Embryonic facial prominence (tissue), 1 donor: ENCODE data around the gene SLC6A18.
"Not testable (repeated sequence)": the region's sequence is repeated elsewhere in the genome, so short reads cannot be mapped to it uniquely, and the experiment has no call there.

ENCODE experiments used
- DNase-seq: peaks from one replicate; pipeline ENCODE4 v3.0.0-alpha.2; 2016; ENCODE audit errors: extremely low spot score

The SLC6A18 gene

GRCh38 chr5:1290956-1291355 is 65.8 kb downstream of the SLC6A18 start:
- DNase-seq, result not testable (repeated sequence)

DNA sequence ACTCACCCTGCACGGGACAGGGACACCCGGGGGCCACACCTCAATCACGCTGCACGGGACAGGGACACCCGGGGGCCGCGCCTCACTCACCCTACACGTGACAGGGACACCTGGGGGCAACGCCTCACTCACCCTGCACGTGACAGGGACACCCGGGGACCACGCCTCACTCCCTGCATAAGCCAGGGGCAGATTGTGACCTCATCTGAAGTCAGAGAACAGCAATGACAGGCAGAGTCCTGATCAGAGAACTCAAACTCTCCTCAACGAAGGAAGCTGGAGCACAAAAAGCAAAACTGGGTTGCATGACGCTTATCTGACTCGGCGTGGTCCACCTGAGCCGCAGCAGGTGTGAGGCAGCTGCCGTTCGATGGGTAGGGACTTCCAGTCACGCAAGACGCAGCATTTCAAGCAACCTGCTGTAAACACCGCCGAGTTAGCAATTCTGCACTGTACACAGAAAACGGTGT is 66.5 kb downstream of the SLC6A18 start:
- DNase-seq, result no peak

- no peak for DNase-seq
These were observed 67.0 kb downstream of the SLC6A18 start for GRCh38 chr5:1292139-1292538.

DNA sequence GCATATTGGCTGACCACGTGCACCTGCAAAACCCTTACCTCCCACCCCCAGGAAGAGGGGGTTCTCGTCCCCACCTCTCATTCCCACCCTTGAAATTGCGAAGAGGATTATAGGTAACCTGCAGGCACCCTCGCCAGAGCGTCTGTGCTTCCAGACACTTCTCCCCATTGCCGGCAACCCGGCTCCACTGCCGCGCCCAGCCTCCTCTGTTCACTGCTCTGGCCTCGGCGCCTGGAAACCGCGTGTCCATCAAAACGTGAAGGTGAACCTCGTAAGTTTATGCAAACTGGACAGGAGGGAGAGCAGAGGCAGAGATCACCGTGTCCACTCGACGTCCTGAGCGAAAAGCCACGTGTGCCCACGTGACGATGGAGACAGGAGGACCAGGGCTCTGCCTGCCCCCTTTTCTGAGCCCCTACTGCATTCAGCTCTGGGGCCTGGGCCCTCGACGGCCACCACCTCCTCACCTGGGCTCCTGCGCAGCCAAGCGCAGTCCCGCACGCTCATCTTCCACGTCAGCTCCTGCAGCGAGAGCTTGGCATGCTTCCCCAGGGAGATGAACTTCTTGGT is 67.8 kb downstream of the SLC6A18 start:
- no peak for DNase-seq

DNA sequence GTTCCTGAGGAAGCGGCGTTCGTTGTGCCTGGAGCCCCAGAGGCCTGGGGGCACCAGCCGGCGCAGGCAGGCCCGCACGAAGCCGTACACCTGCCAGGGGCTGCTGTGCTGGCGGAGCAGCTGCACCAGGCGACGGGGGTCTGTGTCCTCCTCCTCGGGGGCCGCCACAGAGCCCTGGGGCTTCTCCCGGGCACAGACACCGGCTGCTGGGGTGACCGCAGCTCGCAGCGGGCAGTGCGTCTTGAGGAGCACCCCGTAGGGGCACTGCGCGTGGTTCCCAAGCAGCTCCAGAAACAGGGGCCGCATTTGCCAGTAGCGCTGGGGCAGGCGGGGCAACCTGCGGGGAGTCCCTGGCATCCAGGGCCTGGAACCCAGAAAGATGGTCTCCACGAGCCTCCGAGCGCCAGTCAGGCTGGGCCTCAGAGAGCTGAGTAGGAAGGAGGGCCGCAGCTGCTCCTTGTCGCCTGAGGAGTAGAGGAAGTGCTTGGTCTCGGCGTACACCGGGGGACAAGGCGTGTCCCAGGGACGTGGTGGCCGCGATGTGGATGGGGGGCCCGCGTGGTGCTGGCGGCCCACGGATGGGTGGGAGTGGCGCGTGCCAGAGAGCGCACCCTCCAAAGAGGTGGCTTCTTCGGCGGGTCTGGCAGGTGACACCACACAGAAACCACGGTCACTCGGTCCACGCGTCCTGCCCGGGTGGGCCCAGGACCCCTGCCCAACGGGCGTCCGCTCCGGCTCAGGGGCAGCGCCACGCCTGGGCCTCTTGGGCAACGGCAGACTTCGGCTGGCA is 68.4 kb downstream of the SLC6A18 start:
- DNase-seq, result no peak

DNA sequence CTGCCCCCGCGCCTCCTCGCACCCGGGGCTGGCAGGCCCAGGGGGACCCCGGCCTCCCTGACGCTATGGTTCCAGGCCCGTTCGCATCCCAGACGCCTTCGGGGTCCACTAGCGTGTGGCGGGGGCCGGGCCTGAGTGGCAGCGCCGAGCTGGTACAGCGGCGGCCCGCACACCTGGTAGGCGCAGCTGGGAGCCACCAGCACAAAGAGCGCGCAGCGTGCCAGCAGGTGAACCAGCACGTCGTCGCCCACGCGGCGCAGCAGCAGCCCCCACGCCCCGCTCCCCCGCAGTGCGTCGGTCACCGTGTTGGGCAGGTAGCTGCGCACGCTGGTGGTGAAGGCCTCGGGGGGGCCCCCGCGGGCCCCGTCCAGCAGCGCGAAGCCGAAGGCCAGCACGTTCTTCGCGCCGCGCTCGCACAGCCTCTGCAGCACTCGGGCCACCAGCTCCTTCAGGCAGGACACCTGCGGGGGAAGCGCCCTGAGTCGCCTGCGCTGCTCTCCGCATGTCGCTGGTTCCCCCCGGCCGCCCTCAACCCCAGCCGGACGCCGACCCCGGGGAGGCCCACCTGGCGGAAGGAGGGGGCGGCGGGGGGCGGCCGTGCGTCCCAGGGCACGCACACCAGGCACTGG is 69.1 kb downstream of the SLC6A18 start:
- DNase-seq, result no peak

DNA sequence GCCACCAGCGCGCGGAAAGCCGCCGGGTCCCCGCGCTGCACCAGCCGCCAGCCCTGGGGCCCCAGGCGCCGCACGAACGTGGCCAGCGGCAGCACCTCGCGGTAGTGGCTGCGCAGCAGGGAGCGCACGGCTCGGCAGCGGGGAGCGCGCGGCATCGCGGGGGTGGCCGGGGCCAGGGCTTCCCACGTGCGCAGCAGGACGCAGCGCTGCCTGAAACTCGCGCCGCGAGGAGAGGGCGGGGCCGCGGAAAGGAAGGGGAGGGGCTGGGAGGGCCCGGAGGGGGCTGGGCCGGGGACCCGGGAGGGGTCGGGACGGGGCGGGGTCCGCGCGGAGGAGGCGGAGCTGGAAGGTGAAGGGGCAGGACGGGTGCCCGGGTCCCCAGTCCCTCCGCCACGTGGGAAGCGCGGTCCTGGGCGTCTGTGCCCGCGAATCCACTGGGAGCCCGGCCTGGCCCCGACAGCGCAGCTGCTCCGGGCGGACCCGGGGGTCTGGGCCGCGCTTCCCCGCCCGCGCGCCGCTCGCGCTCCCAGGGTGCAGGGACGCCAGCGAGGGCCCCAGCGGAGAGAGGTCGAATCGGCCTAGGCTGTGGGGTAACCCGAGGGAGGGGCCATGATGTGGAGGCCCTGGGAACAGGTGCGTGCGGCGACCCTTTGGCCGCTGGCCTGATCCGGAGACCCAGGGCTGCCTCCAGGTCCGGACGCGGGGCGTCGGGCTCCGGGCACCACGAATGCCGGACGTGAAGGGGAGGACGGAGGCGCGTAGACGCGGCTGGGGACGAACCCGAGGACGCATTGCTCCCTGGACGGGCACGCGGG is 69.9 kb downstream of the SLC6A18 start, which contains the start of gene TERT:
Gene TERT, minus strand, starts transcription at position 234 of the 815 bp plus-strand sequence. Its CDS starts 79 bp downstream, at position 155.
- no peak for DNase-seq

GRCh38 chr5:1295650-1296037 is 70.5 kb downstream of the SLC6A18 start:
- no peak for DNase-seq
